Measurements from ENCODE around the gene COL28A1. TPM values are rescaled to one million over a fixed set of nuclear protein-coding genes. Genes with fewer than 3 reads are reported as not detected.

The COL28A1 gene
- total RNA-seq, 3 donors from 2014 or later (not counting 1 experiment from before 2014, with no cell fraction given): 0.28 to 0.84 (median 0.45) TPM

DNA sequence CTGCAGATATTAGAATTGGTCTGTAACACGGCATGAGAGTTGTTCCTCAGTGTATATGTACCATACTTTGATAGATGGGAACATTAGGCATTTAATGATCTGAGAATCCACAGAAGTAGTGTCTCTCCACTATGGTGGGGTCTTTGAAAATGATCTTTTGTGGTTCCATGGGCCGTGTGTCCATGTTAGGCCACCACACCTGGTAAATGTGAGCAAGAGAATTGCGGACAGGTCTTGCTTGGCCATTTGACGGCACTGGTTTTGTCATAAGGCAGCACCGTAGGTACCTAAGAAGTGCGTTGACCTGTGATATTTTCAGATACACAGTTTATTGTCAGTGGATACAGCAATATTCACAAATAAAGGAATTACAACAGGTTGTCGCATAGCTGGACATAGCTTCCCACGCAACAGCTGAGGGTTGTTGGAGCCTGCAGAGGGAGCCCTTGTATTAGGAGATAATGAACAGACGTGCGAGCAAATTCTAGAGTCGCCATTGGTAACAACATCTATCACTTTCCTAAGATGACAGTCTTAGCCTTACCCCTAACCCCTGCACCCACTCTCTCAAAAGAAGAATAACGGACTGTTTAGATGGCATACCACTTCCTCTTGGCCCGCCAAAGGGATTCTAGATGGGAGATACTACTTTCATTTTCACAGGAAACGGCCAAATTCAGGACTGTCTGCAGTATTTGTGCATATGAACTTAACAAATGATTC is 111.4 kb downstream of the COL28A1 start:
- Histone ChIP-seq H3K9me3 (ENCODE audit: control insufficient read depth, insufficient read depth, low read length) (no peaks in the 10 kb centered on the region), H3K27me3 (ENCODE audit: control insufficient read depth, insufficient read depth, low read length) (no peaks in the 10 kb centered on the region), H3K36me3 (ENCODE audit: control insufficient read depth, insufficient read depth, low read length) (no peaks in the 10 kb centered on the region), H3K4me3 (ENCODE audit: low read length) (peak overlapping the region; percentile 46), H3K27ac (ENCODE audit: low read length) (peak overlapping the region; percentile 13), H3K4me1 (ENCODE audit: control insufficient read depth, insufficient read depth, low read length) (peaks cover 5% of the 10 kb centered on the region)
- Mint-ChIP-seq H3K4me1 (peaks cover 0 to 7% of the 10 kb centered on the region in 2 donors), H3K9me3 (no peaks in the 10 kb centered on the region), H3K36me3 (no peaks in the 10 kb centered on the region), H3K4me3 (peak overlapping the region; percentile 82), H3K27ac (peak overlapping the region in 1 of 2 donors; percentile 73), H3K27me3 (ENCODE audit: low read depth in 2 of 2) (peaks cover 0 to 2% of the 10 kb centered on the region in 2 donors)
- DNase-seq: peak; percentile 16 to 66
- WGBS (ENCODE audit: insufficient coverage): 39% methylated on average over 14 of the region's 14 CpGs
- TF ChIP-seq, protein P1, sequence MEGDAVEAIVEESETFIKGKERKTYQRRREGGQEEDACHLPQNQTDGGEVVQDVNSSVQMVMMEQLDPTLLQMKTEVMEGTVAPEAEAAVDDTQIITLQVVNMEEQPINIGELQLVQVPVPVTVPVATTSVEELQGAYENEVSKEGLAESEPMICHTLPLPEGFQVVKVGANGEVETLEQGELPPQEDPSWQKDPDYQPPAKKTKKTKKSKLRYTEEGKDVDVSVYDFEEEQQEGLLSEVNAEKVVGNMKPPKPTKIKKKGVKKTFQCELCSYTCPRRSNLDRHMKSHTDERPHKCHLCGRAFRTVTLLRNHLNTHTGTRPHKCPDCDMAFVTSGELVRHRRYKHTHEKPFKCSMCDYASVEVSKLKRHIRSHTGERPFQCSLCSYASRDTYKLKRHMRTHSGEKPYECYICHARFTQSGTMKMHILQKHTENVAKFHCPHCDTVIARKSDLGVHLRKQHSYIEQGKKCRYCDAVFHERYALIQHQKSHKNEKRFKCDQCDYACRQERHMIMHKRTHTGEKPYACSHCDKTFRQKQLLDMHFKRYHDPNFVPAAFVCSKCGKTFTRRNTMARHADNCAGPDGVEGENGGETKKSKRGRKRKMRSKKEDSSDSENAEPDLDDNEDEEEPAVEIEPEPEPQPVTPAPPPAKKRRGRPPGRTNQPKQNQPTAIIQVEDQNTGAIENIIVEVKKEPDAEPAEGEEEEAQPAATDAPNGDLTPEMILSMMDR (IDR thresholded peaks at IDR 0.05): peak; percentile 55
- ATAC-seq: peak; percentile 67 to 84 (median 74)
- intact Hi-C loops (cut with micrococcal nuclease): loop anchor here (1.0 to 10.0 kb wide), 5 partner anchors 100 to 793 kb away; no protein-coding TSS in a partner anchor

DNA sequence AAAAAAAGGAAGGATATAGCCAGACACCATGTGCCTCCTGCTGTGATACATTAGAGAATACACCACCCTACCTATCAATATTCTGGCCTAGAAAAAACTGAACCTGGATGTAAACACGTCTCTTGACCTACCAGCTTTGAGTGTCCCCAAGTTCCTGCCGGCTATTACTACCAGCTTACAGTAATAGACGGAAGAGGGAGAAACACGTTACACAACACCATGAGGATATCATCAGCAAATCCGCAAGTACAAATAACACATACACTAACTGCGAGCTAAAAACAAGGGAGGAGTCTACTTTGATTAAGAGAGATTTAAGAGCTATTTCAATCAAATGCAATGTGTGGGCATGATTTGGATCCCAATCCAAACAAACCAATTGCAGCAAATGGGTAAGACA is 113.0 kb downstream of the COL28A1 start:
- Mint-ChIP-seq H3K27me3 (ENCODE audit: low read depth in 2 of 2) (no peaks in the 10 kb centered on the region), H3K4me3 (no peak overlapping the region), H3K9me3 (no peaks in the 10 kb centered on the region), H3K36me3 (no peaks in the 10 kb centered on the region), H3K27ac (no peak overlapping the region), H3K4me1 (peaks cover 7 to 14% of the 10 kb centered on the region in 2 donors)
- ATAC-seq (no peak), DNase-seq (no peak)
- H3K9me3 ChIP-seq (ENCODE audit: control insufficient read depth, insufficient read depth, low read length): no peaks in the 10 kb centered on the region
- no peak overlapping the region for H3K4me3 ChIP-seq (ENCODE audit: low read length)
- no peak overlapping the region for H3K27ac ChIP-seq (ENCODE audit: low read length)
- H3K27me3 ChIP-seq (ENCODE audit: control insufficient read depth, insufficient read depth, low read length): no peaks in the 10 kb centered on the region
- no peaks in the 10 kb centered on the region for H3K36me3 ChIP-seq (ENCODE audit: control insufficient read depth, insufficient read depth, low read length)
- intact Hi-C loops (cut with micrococcal nuclease): loop anchor here (10.0 kb wide), 3 partner anchors 102 to 342 kb away; no protein-coding TSS in a partner anchor
- peaks cover 10% of the 10 kb centered on the region for H3K4me1 ChIP-seq (ENCODE audit: control insufficient read depth, insufficient read depth, low read length)
- WGBS (ENCODE audit: insufficient coverage): 100% methylated on average over 4 of the region's 6 CpGs
- TF ChIP-seq, protein P1 (IDR thresholded peaks at IDR 0.05): no peak

DNA sequence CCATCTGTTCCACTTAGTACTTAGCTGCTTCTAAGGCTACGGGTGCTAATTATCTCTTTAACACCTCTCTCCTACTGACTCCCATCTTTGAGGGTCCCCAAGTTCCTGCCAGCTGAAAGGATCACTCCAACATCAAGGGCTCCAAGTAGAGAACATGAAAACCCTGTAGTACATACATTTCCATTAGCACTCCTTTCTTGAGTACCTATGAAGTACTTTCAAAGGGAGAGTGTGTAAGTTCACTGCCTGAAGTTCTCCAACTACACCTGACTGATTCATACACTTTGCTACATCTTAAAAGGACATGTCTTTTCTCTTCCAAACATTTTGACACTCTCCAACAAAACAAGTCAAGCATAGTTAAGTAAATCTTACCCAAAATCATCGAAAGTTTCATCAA is 113.8 kb downstream of the COL28A1 start:
- TF ChIP-seq, protein P1 (IDR thresholded peaks at IDR 0.05): no peak
- H3K4me3 ChIP-seq (ENCODE audit: low read length): no peak overlapping the region
- H3K27me3 Mint-ChIP-seq (ENCODE audit: low read depth in 2 of 2): no peaks in the 10 kb centered on the region
- H3K9me3 Mint-ChIP-seq: no peaks in the 10 kb centered on the region
- DNase-seq (no peak), ATAC-seq (no peak)
- 44% methylated on average over 2 of the region's 2 CpGs for WGBS (ENCODE audit: insufficient coverage)
- H3K4me1 ChIP-seq (ENCODE audit: control insufficient read depth, insufficient read depth, low read length): peaks cover 14% of the 10 kb centered on the region
- no peak overlapping the region for H3K4me3 Mint-ChIP-seq
- H3K27me3 ChIP-seq (ENCODE audit: control insufficient read depth, insufficient read depth, low read length): no peaks in the 10 kb centered on the region
- H3K27ac Mint-ChIP-seq: no peak overlapping the region
- H3K27ac ChIP-seq (ENCODE audit: low read length): no peak overlapping the region
- intact Hi-C loops (cut with micrococcal nuclease): loop anchor here (10.0 kb wide), 3 partner anchors 103 to 343 kb away; no protein-coding TSS in a partner anchor
- no peaks in the 10 kb centered on the region for H3K9me3 ChIP-seq (ENCODE audit: control insufficient read depth, insufficient read depth, low read length)
- H3K36me3 Mint-ChIP-seq: no peaks in the 10 kb centered on the region
- H3K4me1 Mint-ChIP-seq: peaks cover 15 to 17% of the 10 kb centered on the region in 2 donors
- no peaks in the 10 kb centered on the region for H3K36me3 ChIP-seq (ENCODE audit: control insufficient read depth, insufficient read depth, low read length)

Measured in natural killer cell (primary cell).